ENCODE measurements around the gene DNER. TPM values are rescaled to one million over a fixed set of nuclear protein-coding genes. Genes with fewer than 3 reads are reported as not detected.
"Not testable (repeated sequence)": the region's sequence is repeated elsewhere in the genome, so short reads cannot be mapped to it uniquely, and the experiment has no call there.

DNER gene
- total RNA-seq, 3 donors from 2014 or later (not counting 1 experiment from before 2014, with no cell fraction given), result not detected

DNA sequence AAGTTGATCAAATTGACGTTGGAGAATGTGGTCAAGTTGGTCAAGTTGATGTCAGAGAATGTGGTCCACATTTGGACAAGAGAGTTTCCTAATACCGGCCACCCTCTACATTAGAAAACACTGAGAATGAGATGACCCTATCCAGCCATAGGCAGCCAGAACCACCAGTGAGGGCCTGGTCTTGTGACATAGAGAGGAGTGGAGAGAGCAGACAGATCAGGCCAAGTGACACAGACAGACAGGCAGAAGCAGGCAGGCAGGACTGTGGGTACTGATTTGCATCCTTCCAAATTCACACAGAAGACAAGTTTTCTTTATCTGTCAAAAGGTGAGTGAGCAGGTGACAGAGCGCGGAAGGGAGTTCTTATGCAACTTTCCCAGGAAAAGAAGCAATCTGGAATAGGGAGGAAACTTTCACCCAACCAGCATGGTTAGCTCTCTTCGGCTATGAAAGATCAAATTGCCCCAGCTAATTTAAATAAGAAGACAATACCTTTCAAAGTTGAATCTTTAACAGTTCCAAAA, 334.2 kb downstream of the DNER start:
- Mint-ChIP-seq H3K9me3 (peaks cover 7 to 10% of the 10 kb centered on the region in 2 donors), H3K27me3 (ENCODE audit: low read depth in 2 of 2) (peaks cover 0 to 2% of the 10 kb centered on the region in 2 donors), H3K27ac (no peak overlapping the region), H3K36me3 (no peaks in the 10 kb centered on the region), H3K4me3 (no peak overlapping the region), H3K4me1 (no peaks in the 10 kb centered on the region)
- TF ChIP-seq, protein P1, sequence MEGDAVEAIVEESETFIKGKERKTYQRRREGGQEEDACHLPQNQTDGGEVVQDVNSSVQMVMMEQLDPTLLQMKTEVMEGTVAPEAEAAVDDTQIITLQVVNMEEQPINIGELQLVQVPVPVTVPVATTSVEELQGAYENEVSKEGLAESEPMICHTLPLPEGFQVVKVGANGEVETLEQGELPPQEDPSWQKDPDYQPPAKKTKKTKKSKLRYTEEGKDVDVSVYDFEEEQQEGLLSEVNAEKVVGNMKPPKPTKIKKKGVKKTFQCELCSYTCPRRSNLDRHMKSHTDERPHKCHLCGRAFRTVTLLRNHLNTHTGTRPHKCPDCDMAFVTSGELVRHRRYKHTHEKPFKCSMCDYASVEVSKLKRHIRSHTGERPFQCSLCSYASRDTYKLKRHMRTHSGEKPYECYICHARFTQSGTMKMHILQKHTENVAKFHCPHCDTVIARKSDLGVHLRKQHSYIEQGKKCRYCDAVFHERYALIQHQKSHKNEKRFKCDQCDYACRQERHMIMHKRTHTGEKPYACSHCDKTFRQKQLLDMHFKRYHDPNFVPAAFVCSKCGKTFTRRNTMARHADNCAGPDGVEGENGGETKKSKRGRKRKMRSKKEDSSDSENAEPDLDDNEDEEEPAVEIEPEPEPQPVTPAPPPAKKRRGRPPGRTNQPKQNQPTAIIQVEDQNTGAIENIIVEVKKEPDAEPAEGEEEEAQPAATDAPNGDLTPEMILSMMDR (IDR thresholded peaks at IDR 0.05), result no peak
- Histone ChIP-seq H3K27ac (ENCODE audit: low read length) (no peak overlapping the region), H3K4me3 (ENCODE audit: low read length) (no peak overlapping the region), H3K36me3 (ENCODE audit: control insufficient read depth, insufficient read depth, low read length) (no peaks in the 10 kb centered on the region), H3K9me3 (ENCODE audit: control insufficient read depth, insufficient read depth, low read length) (peaks cover 3% of the 10 kb centered on the region), H3K4me1 (ENCODE audit: control insufficient read depth, insufficient read depth, low read length) (no peaks in the 10 kb centered on the region), H3K27me3 (ENCODE audit: control insufficient read depth, insufficient read depth, low read length) (no peaks in the 10 kb centered on the region)
- no peak for ATAC-seq
- 51% methylated on average over 2 of the region's 5 CpGs for WGBS (ENCODE audit: insufficient coverage)
- intact Hi-C loops (cut with micrococcal nuclease), result no loop called here
- DNase-seq, result no peak

DNA sequence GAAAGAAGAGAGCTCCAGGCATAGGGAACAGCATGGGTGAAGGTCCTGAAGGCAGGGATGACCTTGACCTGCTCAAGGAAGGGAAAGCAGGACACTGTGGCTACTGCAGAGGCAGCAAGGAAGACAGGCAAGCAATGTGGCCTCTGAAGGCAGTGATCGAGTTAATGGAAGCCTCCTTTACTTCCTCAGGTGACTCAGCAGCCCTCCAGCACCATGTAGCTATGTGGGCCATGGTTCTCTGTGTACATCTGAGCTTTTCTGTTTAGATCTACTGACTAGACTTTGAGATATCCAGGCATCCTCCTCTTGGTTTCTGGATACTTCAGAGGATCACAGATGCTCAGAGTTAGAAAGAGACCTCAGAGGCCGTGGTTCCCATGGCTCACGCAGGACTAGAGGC, 336.0 kb downstream of the DNER start:
- Mint-ChIP-seq H3K4me3 (no peak overlapping the region), H3K9me3 (peaks cover 4 to 5% of the 10 kb centered on the region in 2 donors), H3K27me3 (ENCODE audit: low read depth in 2 of 2) (peaks cover 0 to 2% of the 10 kb centered on the region in 2 donors), H3K36me3 (no peaks in the 10 kb centered on the region), H3K4me1 (no peaks in the 10 kb centered on the region), H3K27ac (no peak overlapping the region)
- Histone ChIP-seq H3K36me3 (ENCODE audit: control insufficient read depth, insufficient read depth, low read length) (no peaks in the 10 kb centered on the region), H3K9me3 (ENCODE audit: control insufficient read depth, insufficient read depth, low read length) (peaks cover 3% of the 10 kb centered on the region), H3K4me3 (ENCODE audit: low read length) (no peak overlapping the region), H3K27ac (ENCODE audit: low read length) (no peak overlapping the region), H3K4me1 (ENCODE audit: control insufficient read depth, insufficient read depth, low read length) (no peaks in the 10 kb centered on the region), H3K27me3 (ENCODE audit: control insufficient read depth, insufficient read depth, low read length) (no peaks in the 10 kb centered on the region)
- TF ChIP-seq, protein P1 (IDR thresholded peaks at IDR 0.05), result no peak
- DNase-seq, result no peak
- intact Hi-C loops (cut with micrococcal nuclease), result no loop called here
- 71% methylated on average over 3 of the region's 3 CpGs for WGBS (ENCODE audit: insufficient coverage)
- ATAC-seq, result no peak

DNA sequence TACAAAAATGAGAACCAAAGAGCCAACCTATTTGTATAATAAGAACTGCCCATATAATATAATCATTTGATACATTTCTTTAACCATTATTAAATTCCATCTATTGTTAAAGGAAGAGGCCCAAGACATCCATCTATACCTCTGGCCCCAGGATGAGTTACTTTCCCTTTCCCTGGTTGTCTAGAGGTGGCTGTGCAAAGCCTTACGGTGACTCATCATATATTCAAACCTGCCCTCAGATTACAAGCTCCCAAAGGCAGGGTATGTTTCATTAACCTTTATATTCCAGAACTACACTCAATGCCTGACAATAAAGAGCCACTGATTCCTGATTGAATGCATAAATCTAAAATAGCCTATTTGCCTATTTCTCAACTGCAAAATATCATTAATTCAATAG, 337.5 kb downstream of the DNER start:
- H3K4me3 Mint-ChIP-seq, result no peak overlapping the region
- TF ChIP-seq, protein P1 (IDR thresholded peaks at IDR 0.05), result no peak
- peaks cover 0 to 3% of the 10 kb centered on the region in 2 donors for H3K27me3 Mint-ChIP-seq (ENCODE audit: low read depth in 2 of 2)
- Histone ChIP-seq H3K4me3 (ENCODE audit: low read length) (no peak overlapping the region), H3K4me1 (ENCODE audit: control insufficient read depth, insufficient read depth, low read length) (no peaks in the 10 kb centered on the region), H3K9me3 (ENCODE audit: control insufficient read depth, insufficient read depth, low read length) (peaks cover 2% of the 10 kb centered on the region), H3K27ac (ENCODE audit: low read length) (no peak overlapping the region), H3K27me3 (ENCODE audit: control insufficient read depth, insufficient read depth, low read length) (no peaks in the 10 kb centered on the region), H3K36me3 (ENCODE audit: control insufficient read depth, insufficient read depth, low read length) (no peaks in the 10 kb centered on the region)
- H3K36me3 Mint-ChIP-seq, result no peaks in the 10 kb centered on the region
- DNase-seq (no peak), ATAC-seq (no peak)
- peaks cover 6 to 7% of the 10 kb centered on the region in 2 donors for H3K9me3 Mint-ChIP-seq
- WGBS (ENCODE audit: insufficient coverage), result 81% methylated on average over 1 of the region's 1 CpG
- no peaks in the 10 kb centered on the region for H3K4me1 Mint-ChIP-seq
- intact Hi-C loops (cut with micrococcal nuclease), result no loop called here
- H3K27ac Mint-ChIP-seq, result no peak overlapping the region

DNA sequence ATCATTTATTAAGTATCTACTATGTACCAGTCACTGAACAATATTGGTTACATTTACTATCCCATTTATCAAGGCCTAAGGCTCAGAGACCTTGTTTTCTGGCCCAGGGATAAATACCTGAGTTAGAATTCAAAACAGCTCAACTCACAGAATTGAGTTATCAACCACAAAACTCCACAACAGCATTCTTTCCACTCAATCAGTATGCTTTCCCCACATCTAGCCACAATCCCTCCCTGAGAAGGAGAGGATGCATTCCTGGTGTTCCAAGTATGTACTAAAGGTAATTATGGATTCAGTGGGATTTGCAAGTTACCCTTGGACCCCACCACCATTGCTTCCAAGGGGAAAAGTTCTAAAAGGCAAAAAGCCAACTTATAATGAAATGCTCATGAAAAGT, 339.1 kb downstream of the DNER start:
- Histone ChIP-seq H3K9me3 (ENCODE audit: control insufficient read depth, insufficient read depth, low read length) (no peaks in the 10 kb centered on the region), H3K27me3 (ENCODE audit: control insufficient read depth, insufficient read depth, low read length) (no peaks in the 10 kb centered on the region), H3K4me3 (ENCODE audit: low read length) (no peak overlapping the region), H3K4me1 (ENCODE audit: control insufficient read depth, insufficient read depth, low read length) (no peaks in the 10 kb centered on the region), H3K27ac (ENCODE audit: low read length) (no peak overlapping the region), H3K36me3 (ENCODE audit: control insufficient read depth, insufficient read depth, low read length) (no peaks in the 10 kb centered on the region)
- ATAC-seq (no peak), DNase-seq (no peak)
- H3K4me1 Mint-ChIP-seq, result no peaks in the 10 kb centered on the region
- TF ChIP-seq, protein P1 (IDR thresholded peaks at IDR 0.05), result no peak
- intact Hi-C loops (cut with micrococcal nuclease), result no loop called here
- H3K4me3 Mint-ChIP-seq, result no peak overlapping the region
- H3K36me3 Mint-ChIP-seq, result no peaks in the 10 kb centered on the region
- no peak overlapping the region for H3K27ac Mint-ChIP-seq
- H3K9me3 Mint-ChIP-seq, result peaks cover 6 to 8% of the 10 kb centered on the region in 2 donors
- H3K27me3 Mint-ChIP-seq (ENCODE audit: low read depth in 2 of 2), result peaks cover 0 to 5% of the 10 kb centered on the region in 2 donors

DNA sequence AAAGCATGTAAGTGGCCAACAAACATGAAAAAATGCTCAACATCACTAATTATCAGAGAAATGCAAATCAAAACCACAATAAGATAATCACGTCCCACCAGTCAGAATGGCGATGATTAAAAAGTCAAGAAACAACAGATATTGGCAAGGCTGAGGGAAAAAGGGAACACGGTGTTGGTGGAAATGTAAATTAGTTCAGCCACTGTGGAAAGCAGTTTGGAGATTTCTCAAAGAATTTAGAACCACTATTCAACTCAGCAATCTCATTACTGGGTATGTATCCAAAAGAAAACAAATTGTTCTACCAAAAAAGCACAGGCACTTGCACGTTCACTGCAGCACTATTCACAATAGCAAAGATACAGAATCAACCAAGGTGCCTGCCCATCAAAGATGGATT, 341.0 kb downstream of the DNER start:
- H3K27me3 ChIP-seq (ENCODE audit: control insufficient read depth, insufficient read depth, low read length); ATAC-seq; H3K27me3 Mint-ChIP-seq (ENCODE audit: low read depth in 2 of 2); H3K27ac ChIP-seq (ENCODE audit: low read length); H3K4me3 Mint-ChIP-seq; H3K27ac Mint-ChIP-seq; H3K9me3 Mint-ChIP-seq; H3K36me3 ChIP-seq (ENCODE audit: control insufficient read depth, insufficient read depth, low read length); H3K4me3 ChIP-seq (ENCODE audit: low read length); DNase-seq; H3K36me3 Mint-ChIP-seq; H3K4me1 Mint-ChIP-seq; intact Hi-C loops (cut with micrococcal nuclease); H3K4me1 ChIP-seq (ENCODE audit: control insufficient read depth, insufficient read depth, low read length); H3K9me3 ChIP-seq (ENCODE audit: control insufficient read depth, insufficient read depth, low read length): not testable (repeated sequence)
- 83% methylated on average over 1 of the region's 4 CpGs for WGBS (ENCODE audit: insufficient coverage)

All from natural killer cell (primary cell).